Renal pelvis (tissue), 4 donors: Measurements from ENCODE around the gene USP22. TPM values are rescaled to one million over a fixed set of nuclear protein-coding genes. Genes with fewer than 3 reads are reported as not detected.

Experiments
- DNase-seq: peaks from one replicate; pipeline ENCODE4 v3.0.0-alpha.2; 2013
- polyA plus RNA-seq, 3 donors: library from polyadenylated mRNA; unstranded; fragments of 120-200 nt; gene quantifications; one replicate each; pipeline ENCODE4 v1.2.1, GENCODE V29; 2013; ENCODE audit not compliant: insufficient read length in 3 of 3

USP22 gene
- polyA plus RNA-seq, 3 donors, result 210 to 235 (median 215) TPM

DNA sequence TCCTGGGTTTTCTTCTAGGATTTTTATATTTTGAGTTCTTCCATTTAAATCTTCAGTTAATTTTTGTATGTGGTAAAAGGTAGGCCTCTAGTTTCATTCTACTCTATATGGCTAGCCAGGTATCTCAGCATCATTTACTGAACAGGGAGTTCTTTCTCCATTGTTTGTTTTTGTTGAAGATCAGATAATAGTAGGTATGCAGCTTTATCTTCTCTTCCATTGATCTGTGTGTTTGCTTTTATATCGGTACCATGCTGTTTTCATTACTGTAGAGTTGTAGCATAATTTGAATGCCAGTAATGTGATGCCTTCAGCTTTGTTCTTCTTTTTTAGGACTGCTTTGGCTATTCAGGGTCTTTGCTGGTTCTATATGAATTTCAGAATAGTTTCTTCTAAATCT is 77.3 kb downstream of the USP22 start:
- no peak for DNase-seq

DNA sequence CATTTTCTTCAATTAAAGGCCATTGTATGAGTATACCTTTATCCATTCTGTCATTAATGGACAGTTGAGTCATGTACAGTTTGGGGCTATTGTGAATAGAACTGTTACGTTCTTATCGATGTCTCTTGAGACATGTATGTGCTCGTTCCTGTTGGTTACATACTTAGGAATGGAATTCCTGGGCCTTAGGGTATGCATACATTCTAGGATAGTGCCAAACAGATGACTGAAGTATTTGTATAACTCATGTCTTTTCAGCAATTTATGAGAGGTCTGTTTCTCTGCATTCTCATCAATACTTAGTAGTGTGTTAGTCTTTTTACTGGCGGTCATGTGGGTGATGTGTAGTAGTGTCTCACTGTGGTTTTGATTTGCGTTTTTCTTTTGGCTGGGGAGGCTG is 81.2 kb downstream of the USP22 start:
- no peak for DNase-seq

DNA sequence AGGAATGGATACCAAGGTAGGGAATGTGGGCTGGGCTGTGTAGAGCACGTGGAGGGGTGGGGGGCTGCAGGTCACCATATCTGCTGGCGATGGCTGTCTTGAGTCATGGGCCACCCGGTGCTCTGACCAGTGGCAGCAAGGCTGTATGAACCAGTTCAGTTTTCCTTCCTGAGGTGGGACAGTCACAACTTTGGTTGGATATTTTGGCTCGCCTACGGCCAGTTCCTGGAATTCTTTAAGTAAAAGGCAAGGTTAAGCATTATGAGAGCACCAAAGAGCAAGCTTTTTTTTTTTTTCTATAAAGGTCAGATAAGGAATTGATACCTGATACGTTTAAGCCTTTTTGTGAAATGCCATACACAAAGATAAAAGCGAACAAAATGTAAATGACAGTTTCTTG is 81.9 kb downstream of the USP22 start:
- no peak for DNase-seq

DNA sequence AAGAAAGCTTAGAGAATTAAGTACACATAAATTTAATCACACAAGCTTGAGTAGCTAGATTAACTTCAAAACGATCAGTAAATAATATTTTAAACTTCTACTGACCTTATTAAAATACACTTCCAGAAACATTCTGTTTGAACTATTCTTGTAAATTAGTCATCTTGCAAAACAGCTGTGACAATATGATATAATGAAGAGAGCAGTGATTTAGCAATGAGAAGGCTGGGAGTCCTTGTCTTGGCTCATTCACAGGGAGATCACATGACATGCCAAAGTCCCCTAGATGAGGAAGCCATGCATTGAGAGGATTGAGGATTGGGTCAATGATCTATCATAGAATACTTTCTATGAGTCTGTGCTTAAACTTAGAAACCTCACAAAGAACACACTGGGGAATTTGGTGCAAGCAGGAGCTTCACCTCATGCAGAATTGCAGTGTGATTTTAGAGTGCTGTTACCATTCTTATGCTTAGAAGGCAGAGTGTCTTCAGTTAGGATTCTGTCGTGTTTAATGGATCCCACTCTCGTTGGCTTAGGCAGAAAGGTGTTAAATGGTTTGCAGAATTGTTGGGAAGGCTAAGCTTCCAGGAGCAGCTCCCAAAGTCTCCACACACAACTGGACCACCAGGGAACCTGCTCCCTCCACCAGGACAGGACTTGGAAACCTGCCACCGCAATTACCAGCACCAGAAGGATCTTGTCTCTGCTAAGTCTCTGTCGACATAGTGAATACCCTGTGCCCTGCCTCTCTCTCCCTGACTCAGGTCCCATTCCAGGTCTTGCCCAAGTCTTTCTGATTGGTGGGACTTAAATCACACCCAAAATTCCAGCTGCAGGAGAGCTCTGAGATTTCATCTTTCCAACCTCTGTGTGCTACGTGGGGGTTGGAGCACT is 87.1 kb downstream of the USP22 start:
- peak; percentile 45 for DNase-seq

DNA sequence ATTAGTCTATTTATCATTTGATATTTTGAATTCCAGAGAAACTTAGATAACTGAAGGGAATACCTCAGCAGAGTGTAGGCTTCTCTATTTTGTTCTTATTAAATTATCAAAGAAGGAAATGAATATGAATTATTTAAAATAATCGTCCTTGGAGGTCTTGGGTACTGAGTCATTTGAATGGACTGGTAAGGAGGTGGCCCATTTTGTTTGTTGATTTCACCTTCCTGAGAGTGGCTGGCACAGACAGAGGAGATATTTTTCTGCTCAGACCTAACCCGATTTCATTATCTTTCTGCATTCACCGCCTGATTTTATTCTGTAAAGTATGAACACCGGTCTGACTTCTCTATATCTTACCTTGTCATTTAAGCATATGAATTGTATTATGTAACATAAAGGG is 88.0 kb downstream of the USP22 start:
- DNase-seq, result no peak

DNA sequence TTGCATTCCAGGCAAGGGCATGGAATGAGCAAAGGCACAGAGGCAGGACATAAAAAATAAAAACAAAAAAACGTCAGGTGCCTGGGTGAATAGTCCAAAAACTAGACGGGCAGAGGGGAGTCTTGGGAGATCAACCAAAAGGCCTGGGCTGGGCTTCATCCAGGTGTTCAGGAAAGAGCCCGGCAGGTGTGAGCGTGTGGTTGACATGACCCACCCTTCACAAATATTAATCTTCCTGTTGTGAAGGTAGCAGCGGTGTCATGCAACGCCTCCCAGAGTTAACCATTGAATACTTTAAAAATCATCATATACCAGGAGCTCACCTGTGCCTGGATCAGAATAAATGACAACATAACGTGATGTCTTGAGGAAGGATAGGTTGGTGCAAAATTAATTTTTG is 90.6 kb downstream of the USP22 start:
- no peak for DNase-seq

Other genes with a start within 250 kb of the USP22 start
- gene DHRS7B, start 84.0 kb upstream of the USP22 start, polyA plus RNA-seq, result 10 to 100 TPM; 37.8 to 39.5 (median 38.7) TPM
- 10 to 100 TPM; 20.7 to 26.2 (median 25.6) TPM for gene TMEM11, start 171.2 kb upstream of the USP22 start, polyA plus RNA-seq
- gene NATD1, start 210.4 kb upstream of the USP22 start, polyA plus RNA-seq, result 10 to 100 TPM; 12.8 to 17.2 (median 13.6) TPM
- gene MAP2K3, start 241.7 kb upstream of the USP22 start, polyA plus RNA-seq, result 10 to 100 TPM; 21.2 to 23.6 (median 23.4) TPM